Stimulated activated CD8-positive, alpha-beta memory T cell treated with anti-CD3 and anti-CD28 coated beads, Interleukin-2, amount 100 ng/mL, for 1 hour (primary cell): Measurements from ENCODE around the gene PPP4R3B.

Experiments used
- DNase-seq, 2 donors: peaks; one replicate each; pipeline ENCODE4 v3.0.0-alpha.2; 2020; ENCODE audit warnings: low read depth in 2 of 2

Gene PPP4R3B

GRCh38 chr2:55617175-55618024, at the start of gene PPP4R3B:
Gene PPP4R3B, minus strand, starts transcription at chr2:55617622. Its CDS starts 337 bp downstream, at chr2:55617285.
- DNase-seq = peak; percentile 96

GRCh38 chr2:55653255-55653654, 35.8 kb upstream of the PPP4R3B start:
- DNase-seq = no peak

GRCh38 chr2:55649211-55649610, 31.8 kb upstream of the PPP4R3B start:
- no peak for DNase-seq

- DNase-seq = no peak
These were observed 19.4 kb upstream of the PPP4R3B start for GRCh38 chr2:55636831-55637230.

GRCh38 chr2:55628931-55629330, 11.5 kb upstream of the PPP4R3B start:
- DNase-seq = no peak

- no peak for DNase-seq
These were observed 10.5 kb upstream of the PPP4R3B start for GRCh38 chr2:55627915-55628314.

GRCh38 chr2:55621802-55622201, 4.4 kb upstream of the PPP4R3B start:
- no peak for DNase-seq

- DNase-seq = no peak
These were observed 2.8 kb upstream of the PPP4R3B start for GRCh38 chr2:55620123-55620779.

- DNase-seq = no peak
These were observed 1.0 kb upstream of the PPP4R3B start for GRCh38 chr2:55618275-55619055.

GRCh38 chr2:55618025-55618274, 528 bp upstream of the PPP4R3B start:
- no peak for DNase-seq

- DNase-seq = no peak
These were observed 759 bp downstream of the PPP4R3B start for GRCh38 chr2:55616551-55617174.

GRCh38 chr2:55611997-55612396, 5.4 kb downstream of the PPP4R3B start:
- no peak for DNase-seq

- DNase-seq = no peak
These were observed 6.3 kb downstream of the PPP4R3B start for GRCh38 chr2:55610954-55611743.

GRCh38 chr2:55609938-55610578, 7.4 kb downstream of the PPP4R3B start:
- DNase-seq = no peak

GRCh38 chr2:55609193-55609794, 8.1 kb downstream of the PPP4R3B start:
- DNase-seq = no peak

GRCh38 chr2:55607717-55608116, 9.7 kb downstream of the PPP4R3B start:
- DNase-seq = no peak

- no peak for DNase-seq
These were observed 13.3 kb downstream of the PPP4R3B start for GRCh38 chr2:55604027-55604565.

- no peak for DNase-seq
These were observed 15.6 kb downstream of the PPP4R3B start for GRCh38 chr2:55601849-55602248.

GRCh38 chr2:55598056-55598795, 19.2 kb downstream of the PPP4R3B start:
- DNase-seq = no peak
